ENCODE results near the gene FRMPD4.

The FRMPD4 gene

DNA sequence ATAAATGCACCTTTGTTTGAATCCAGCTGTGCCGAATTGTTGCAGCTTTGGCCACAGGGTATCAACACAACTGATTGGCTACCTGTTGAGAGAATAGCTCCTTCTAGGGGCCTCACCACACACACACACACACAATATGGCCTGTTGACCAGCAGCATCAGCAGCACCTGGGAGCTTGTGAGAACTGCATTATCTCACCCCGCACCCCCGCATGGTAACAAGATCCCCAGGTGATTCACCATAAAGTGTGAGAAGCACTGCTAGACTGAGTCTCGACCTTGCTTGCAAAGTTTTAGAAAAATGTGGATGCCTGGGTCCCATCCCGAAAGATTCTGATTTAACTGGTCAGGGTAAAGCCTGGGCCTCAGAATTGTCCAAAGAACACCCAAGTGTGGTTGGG, 476.0 kb downstream of the FRMPD4 start:
- Histone ChIP-seq H3K9me3 (ENCODE audit: insufficient read depth, low read depth, low read length) (no peaks in the 10 kb centered on the region), H3K27me3 (ENCODE audit: insufficient read depth, low read length) (no peaks in the 10 kb centered on the region), H3K27ac (ENCODE audit: low read length) (no peak overlapping the region), H3K4me1 (ENCODE audit: insufficient read depth, low read length) (no peaks in the 10 kb centered on the region), H3K36me3 (ENCODE audit: insufficient read depth, low read depth, low read length) (no peaks in the 10 kb centered on the region), H3K4me3 (ENCODE audit: low read length) (no peak overlapping the region), H3K9ac (ENCODE audit: low read depth, low read length) (no peak overlapping the region)

DNA sequence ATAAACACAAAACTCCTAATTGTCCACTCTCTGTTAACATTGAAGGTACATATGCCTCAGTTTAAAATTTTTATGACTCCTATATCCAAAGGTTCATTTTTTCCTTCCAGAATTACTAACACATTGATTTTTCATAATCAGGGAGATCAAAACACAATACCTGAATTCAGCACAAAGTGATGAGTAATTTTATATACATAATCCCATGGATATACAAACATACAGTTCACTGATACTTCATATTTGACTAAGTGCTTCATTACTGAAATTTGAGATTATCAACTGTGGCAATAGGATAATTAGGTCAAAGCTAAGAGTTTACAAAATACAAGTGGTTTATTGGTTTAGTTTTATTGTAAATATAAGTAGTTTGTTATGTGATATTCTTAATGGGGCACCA, 476.8 kb downstream of the FRMPD4 start:
- no peak overlapping the region for H3K4me3 ChIP-seq (ENCODE audit: low read length)
- H3K27ac ChIP-seq (ENCODE audit: low read length): no peak overlapping the region
- H3K4me1 ChIP-seq (ENCODE audit: insufficient read depth, low read length): no peaks in the 10 kb centered on the region
- H3K36me3 ChIP-seq (ENCODE audit: insufficient read depth, low read depth, low read length): no peaks in the 10 kb centered on the region
- H3K27me3 ChIP-seq (ENCODE audit: insufficient read depth, low read length): no peaks in the 10 kb centered on the region
- H3K9ac ChIP-seq (ENCODE audit: low read depth, low read length): no peak overlapping the region
- no peaks in the 10 kb centered on the region for H3K9me3 ChIP-seq (ENCODE audit: insufficient read depth, low read depth, low read length)

DNA sequence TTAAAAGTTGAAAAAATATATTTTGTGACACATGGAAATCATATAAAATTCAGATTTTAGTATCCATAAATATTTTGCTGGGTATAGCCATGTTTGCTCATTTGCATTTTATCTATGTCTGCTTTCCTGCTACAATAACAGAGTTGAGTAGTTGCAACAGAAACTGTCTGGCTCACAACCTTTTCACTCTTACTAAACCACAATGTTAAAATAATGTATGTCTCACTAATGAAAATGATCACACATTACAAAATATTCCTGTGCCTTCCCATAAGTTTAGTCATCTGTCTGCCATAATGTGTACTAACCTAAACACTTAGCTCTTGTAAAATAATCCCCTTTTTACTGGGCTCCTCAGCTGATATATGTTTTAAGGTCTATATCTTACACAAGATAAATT, 479.0 kb downstream of the FRMPD4 start:
- no peak overlapping the region for H3K4me3 ChIP-seq (ENCODE audit: low read length)
- H3K4me1 ChIP-seq (ENCODE audit: insufficient read depth, low read length): no peaks in the 10 kb centered on the region
- no peaks in the 10 kb centered on the region for H3K27me3 ChIP-seq (ENCODE audit: insufficient read depth, low read length)

DNA sequence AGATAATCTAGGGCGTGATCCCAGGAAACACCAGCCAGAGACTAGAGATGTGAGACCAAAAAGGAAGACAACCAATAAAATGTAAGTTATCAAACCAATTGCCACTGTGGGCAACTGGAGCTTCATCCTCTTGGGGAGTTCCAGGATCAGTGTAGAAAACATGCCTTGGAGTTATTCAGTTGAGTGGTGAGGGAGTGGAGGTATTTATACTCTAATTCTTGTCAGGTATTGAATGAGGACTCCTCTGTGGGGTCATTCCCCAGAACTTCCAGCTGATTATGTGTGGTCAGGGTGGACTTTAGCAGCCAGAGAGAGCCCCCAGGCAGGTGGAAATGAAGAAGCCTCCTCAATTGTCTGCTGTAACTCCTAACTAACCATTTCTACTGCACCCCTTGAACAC, 509.0 kb downstream of the FRMPD4 start:
- Histone ChIP-seq H3K9ac (ENCODE audit: low read depth, low read length) (no peak overlapping the region), H3K4me1 (ENCODE audit: insufficient read depth, low read length) (no peaks in the 10 kb centered on the region), H3K9me3 (ENCODE audit: insufficient read depth, low read depth, low read length) (no peaks in the 10 kb centered on the region), H3K36me3 (ENCODE audit: insufficient read depth, low read depth, low read length) (no peaks in the 10 kb centered on the region), H3K27ac (ENCODE audit: low read length) (no peak overlapping the region), H3K4me3 (ENCODE audit: low read length) (no peak overlapping the region), H3K27me3 (ENCODE audit: insufficient read depth, low read length) (no peaks in the 10 kb centered on the region)

More for the DNA sequence above, 479.0 kb downstream of the FRMPD4 start:
- Histone ChIP-seq H3K9ac (ENCODE audit: low read depth, low read length) (no peak overlapping the region), H3K27ac (ENCODE audit: low read length) (no peak overlapping the region), H3K9me3 (ENCODE audit: insufficient read depth, low read depth, low read length) (no peaks in the 10 kb centered on the region), H3K36me3 (ENCODE audit: insufficient read depth, low read depth, low read length) (no peaks in the 10 kb centered on the region)

DNA sequence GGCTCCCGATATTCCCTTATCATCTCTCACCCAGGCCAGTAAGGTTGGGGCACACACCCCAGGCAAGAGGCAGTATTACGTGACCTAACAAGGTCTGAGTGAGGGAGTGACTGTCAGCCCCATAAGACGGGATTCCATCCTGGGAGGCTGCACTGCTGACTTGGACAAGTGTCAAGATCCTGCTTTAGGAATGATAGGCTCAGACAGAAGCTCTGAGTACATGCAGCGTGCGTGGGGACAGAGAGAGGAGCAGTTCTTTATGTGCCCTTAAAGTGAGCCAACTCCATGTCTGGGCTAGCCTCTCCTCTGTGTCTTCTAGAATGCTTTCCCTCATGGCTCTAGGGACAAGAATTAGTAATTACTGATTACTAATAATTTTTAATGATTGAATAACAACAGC, 510.7 kb downstream of the FRMPD4 start:
- Histone ChIP-seq H3K4me3 (ENCODE audit: low read length) (no peak overlapping the region), H3K27me3 (ENCODE audit: insufficient read depth, low read length) (no peaks in the 10 kb centered on the region)

DNA sequence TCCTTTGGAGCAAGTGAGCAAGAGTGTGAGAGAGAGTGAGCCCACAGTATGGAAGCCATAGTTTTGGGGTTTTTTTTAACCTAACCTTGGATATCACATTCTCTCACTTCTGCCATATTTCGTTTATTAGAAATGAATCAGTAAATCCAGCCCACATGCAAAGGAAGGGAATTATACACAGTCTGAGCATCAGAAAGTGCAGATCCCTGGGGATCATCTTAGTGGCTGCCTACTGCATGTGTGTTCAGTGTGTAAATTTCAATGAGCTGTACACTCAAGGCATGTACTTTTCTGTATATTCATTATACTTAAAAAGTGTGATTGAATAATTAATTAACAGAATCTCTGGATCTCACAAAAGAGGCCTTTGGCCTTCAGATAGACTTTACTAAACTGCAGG, 519.2 kb downstream of the FRMPD4 start:
- Histone ChIP-seq H3K4me1 (ENCODE audit: insufficient read depth, low read length) (no peaks in the 10 kb centered on the region), H3K27ac (ENCODE audit: low read length) (no peak overlapping the region), H3K4me3 (ENCODE audit: low read length) (no peak overlapping the region), H3K9me3 (ENCODE audit: insufficient read depth, low read depth, low read length) (no peaks in the 10 kb centered on the region), H3K36me3 (ENCODE audit: insufficient read depth, low read depth, low read length) (no peaks in the 10 kb centered on the region), H3K27me3 (ENCODE audit: insufficient read depth, low read length) (no peaks in the 10 kb centered on the region), H3K9ac (ENCODE audit: low read depth, low read length) (no peak overlapping the region)

More for the DNA sequence above, 510.7 kb downstream of the FRMPD4 start:
- no peak overlapping the region for H3K27ac ChIP-seq (ENCODE audit: low read length)
- H3K4me1 ChIP-seq (ENCODE audit: insufficient read depth, low read length): no peaks in the 10 kb centered on the region
- no peak overlapping the region for H3K9ac ChIP-seq (ENCODE audit: low read depth, low read length)
- H3K9me3 ChIP-seq (ENCODE audit: insufficient read depth, low read depth, low read length): no peaks in the 10 kb centered on the region
- H3K36me3 ChIP-seq (ENCODE audit: insufficient read depth, low read depth, low read length): no peaks in the 10 kb centered on the region

DNA sequence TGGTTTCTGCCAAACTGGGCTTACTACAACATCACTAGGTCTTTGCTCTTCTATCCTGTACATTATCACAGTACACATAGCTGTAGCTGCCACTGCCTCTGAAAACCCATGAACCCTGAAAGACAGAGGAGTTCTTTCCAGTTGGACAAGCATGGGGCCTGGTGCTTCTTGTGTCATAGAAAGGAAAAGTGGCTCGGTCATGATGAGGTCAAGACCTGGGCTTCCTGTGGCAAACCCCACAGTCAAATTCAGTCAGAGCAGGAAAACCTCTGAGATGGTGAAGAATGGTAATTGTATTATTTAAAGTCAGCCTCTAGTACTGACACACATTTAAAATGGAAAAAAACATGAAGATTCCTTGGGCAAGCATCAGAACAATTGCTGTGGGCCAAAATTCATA, 519.6 kb downstream of the FRMPD4 start:
- H3K4me3 ChIP-seq (ENCODE audit: low read length): no peak overlapping the region
- H3K27ac ChIP-seq (ENCODE audit: low read length): no peak overlapping the region
- no peak overlapping the region for H3K9ac ChIP-seq (ENCODE audit: low read depth, low read length)
- no peaks in the 10 kb centered on the region for H3K36me3 ChIP-seq (ENCODE audit: insufficient read depth, low read depth, low read length)
- H3K9me3 ChIP-seq (ENCODE audit: insufficient read depth, low read depth, low read length): no peaks in the 10 kb centered on the region
- H3K27me3 ChIP-seq (ENCODE audit: insufficient read depth, low read length): no peaks in the 10 kb centered on the region
- no peaks in the 10 kb centered on the region for H3K4me1 ChIP-seq (ENCODE audit: insufficient read depth, low read length)

DNA sequence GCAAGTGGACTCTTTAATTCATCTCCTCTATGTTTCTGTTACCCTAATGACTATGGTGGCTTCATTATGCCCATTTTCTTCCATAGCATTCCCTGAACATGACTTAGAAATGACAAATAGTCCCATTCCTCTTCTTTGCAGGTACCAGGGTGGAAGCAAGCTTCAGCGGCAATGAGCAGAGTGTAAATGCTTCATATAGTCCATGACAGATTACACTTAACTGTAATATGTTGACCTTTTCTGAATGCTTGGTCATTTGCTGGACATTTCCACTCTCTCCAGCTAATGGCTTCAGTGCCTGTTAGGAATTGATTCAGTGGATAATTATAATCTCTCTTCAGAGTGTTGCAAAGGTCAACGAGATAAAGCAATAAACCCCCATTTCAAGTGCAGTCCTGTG, 523.2 kb downstream of the FRMPD4 start:
- Histone ChIP-seq H3K9ac (ENCODE audit: low read depth, low read length) (no peak overlapping the region), H3K9me3 (ENCODE audit: insufficient read depth, low read depth, low read length) (no peaks in the 10 kb centered on the region), H3K36me3 (ENCODE audit: insufficient read depth, low read depth, low read length) (no peaks in the 10 kb centered on the region), H3K4me3 (ENCODE audit: low read length) (no peak overlapping the region), H3K27ac (ENCODE audit: low read length) (no peak overlapping the region), H3K27me3 (ENCODE audit: insufficient read depth, low read length) (no peaks in the 10 kb centered on the region), H3K4me1 (ENCODE audit: insufficient read depth, low read length) (no peaks in the 10 kb centered on the region)

DNA sequence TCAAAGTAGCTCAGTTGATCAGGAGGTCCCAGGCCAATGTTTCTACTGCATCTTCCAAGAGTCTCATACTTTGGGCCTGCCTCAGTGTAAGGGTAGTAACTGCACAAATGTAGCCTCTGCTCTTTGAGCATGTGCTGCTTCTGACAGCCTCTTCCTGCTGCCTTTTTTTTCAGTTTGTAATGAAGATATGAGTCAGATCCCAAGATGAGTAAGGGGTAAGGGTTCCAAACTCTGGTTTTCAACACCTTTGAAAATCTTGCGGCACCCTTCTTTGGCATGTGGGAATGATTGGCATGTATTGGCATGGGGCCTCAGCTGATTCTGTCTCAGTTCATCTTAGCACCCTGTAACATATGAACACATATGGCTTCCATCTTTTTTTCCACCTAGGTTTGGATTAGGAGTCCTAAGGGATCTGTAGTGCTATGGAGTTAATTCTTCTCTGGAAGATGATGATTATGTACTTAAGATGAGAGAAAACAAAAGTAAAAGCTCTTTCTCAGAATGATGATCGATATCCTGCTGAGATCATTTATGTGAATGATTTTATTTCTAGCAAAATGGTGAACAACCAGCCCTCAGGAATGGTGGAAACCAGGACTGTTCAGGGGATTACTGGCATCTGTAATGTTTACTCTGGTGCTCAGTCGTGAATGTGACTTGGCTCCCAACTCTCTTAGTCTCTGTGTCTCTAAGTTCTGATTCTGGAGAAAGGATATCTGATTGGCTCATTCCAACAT, 534.3 kb downstream of the FRMPD4 start:
- Histone ChIP-seq H3K9me3 (ENCODE audit: insufficient read depth, low read depth, low read length) (no peaks in the 10 kb centered on the region), H3K27ac (ENCODE audit: low read length) (no peak overlapping the region), H3K27me3 (ENCODE audit: insufficient read depth, low read length) (no peaks in the 10 kb centered on the region), H3K9ac (ENCODE audit: low read depth, low read length) (no peak overlapping the region), H3K36me3 (ENCODE audit: insufficient read depth, low read depth, low read length) (no peaks in the 10 kb centered on the region), H3K4me3 (ENCODE audit: low read length) (no peak overlapping the region), H3K4me1 (ENCODE audit: insufficient read depth, low read length) (no peaks in the 10 kb centered on the region)

DNA sequence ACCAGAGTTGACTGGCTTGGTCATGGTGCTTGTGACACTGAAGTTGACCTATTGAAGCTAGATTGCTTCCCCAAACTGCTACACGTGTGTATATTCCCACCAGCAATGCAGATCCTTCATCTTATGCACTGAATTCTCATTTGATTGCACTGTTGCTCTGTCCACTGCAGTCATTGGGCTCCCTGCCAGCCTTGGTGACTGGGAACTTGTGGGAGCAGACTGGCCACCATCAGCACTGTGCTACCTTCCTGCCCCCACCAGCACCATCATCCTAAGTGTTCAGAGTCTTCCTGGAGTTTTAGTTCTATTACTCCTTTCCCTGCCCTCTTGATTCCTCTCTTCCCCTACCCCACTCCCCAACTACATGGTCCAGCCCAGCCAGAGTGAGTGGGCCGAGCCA, 535.2 kb downstream of the FRMPD4 start:
- Histone ChIP-seq H3K9ac (ENCODE audit: low read depth, low read length) (no peak overlapping the region), H3K4me3 (ENCODE audit: low read length) (no peak overlapping the region), H3K9me3 (ENCODE audit: insufficient read depth, low read depth, low read length) (no peaks in the 10 kb centered on the region), H3K27me3 (ENCODE audit: insufficient read depth, low read length) (no peaks in the 10 kb centered on the region), H3K36me3 (ENCODE audit: insufficient read depth, low read depth, low read length) (no peaks in the 10 kb centered on the region), H3K4me1 (ENCODE audit: insufficient read depth, low read length) (no peaks in the 10 kb centered on the region), H3K27ac (ENCODE audit: low read length) (no peak overlapping the region)

DNA sequence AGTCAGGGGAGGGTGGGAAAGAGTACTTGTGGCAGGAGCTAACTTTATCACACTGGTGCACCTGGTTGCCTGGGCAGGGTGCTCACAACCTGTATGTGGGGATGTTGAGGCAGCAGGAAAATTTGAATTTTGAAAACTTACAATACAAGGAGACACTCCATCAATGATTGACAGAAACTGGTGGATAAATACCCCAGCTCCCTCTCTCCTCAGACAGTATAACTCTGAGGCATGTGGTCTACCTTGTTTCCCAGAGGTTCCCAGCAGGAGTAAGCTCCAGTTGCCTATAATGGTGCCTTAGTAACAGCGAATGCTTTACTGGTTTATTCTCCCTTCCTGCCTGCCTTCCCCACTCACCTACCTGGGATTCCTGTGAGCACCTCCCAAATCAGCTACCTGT, 541.2 kb downstream of the FRMPD4 start:
- Histone ChIP-seq H3K27me3 (ENCODE audit: insufficient read depth, low read length) (no peaks in the 10 kb centered on the region), H3K4me3 (ENCODE audit: low read length) (no peak overlapping the region), H3K9ac (ENCODE audit: low read depth, low read length) (no peak overlapping the region), H3K27ac (ENCODE audit: low read length) (no peak overlapping the region), H3K4me1 (ENCODE audit: insufficient read depth, low read length) (no peaks in the 10 kb centered on the region), H3K9me3 (ENCODE audit: insufficient read depth, low read depth, low read length) (no peaks in the 10 kb centered on the region), H3K36me3 (ENCODE audit: insufficient read depth, low read depth, low read length) (no peaks in the 10 kb centered on the region)

DNA sequence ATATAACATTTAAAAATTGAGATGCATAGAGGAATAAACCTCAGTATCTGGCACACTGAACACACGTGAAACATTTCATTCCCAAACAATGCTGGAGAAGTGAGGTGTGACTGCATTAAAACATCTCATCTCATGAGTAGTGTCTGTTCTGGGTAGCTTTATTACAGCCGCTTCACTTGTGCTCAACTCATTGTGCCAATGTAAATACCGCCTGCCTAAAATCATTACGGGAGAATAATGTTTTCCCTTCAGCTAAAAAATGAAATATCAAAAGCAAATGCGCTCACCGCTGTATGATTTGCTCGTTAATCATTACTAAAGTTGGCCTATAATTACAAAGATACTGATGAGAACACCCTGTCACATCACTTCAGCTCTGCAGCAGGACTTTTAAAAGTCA, 542.8 kb downstream of the FRMPD4 start:
- Histone ChIP-seq H3K9me3 (ENCODE audit: insufficient read depth, low read depth, low read length) (no peaks in the 10 kb centered on the region), H3K4me1 (ENCODE audit: insufficient read depth, low read length) (no peaks in the 10 kb centered on the region), H3K36me3 (ENCODE audit: insufficient read depth, low read depth, low read length) (no peaks in the 10 kb centered on the region), H3K9ac (ENCODE audit: low read depth, low read length) (no peak overlapping the region), H3K27ac (ENCODE audit: low read length) (no peak overlapping the region), H3K27me3 (ENCODE audit: insufficient read depth, low read length) (no peaks in the 10 kb centered on the region), H3K4me3 (ENCODE audit: low read length) (no peak overlapping the region)
